ENCODE results near the gene APC2. TPM values are rescaled to one million over a fixed set of nuclear protein-coding genes. Genes with fewer than 3 reads are reported as not detected.

The APC2 gene
- total RNA-seq, 2 donors from 2014 or later, result 0.38 to 0.57 TPM

- H3K4me3 Mint-ChIP-seq, result no peak overlapping the region
- peaks cover 5% of the 10 kb centered on the region for H3K9me3 ChIP-seq (ENCODE audit: control insufficient read depth, low read length)
- H3K4me1 Mint-ChIP-seq, result peaks cover 3% of the 10 kb centered on the region
- 83 to 86% methylated on average over 8 of the region's 8 CpGs for WGBS, 2 experiments (ENCODE audit: insufficient coverage in 1 of 2, insufficient read length in 1 of 2)
- H3K27me3 ChIP-seq (ENCODE audit: control insufficient read depth, insufficient read depth, low read length, poor library complexity, severe bottlenecking), result peaks cover 16% of the 10 kb centered on the region
- H3K27ac ChIP-seq (ENCODE audit: low read depth, low read length), result no peak overlapping the region
- peaks cover under 1% of the 10 kb centered on the region for H3K4me1 ChIP-seq (ENCODE audit: control insufficient read depth, insufficient read depth, low read length)
- no peak overlapping the region for H3K4me3 ChIP-seq (ENCODE audit: low read length)
- H3K27me3 Mint-ChIP-seq (ENCODE audit: insufficient read depth), result peaks cover 53% of the 10 kb centered on the region
- H3K36me3 Mint-ChIP-seq (ENCODE audit: low read depth), result peaks cover 5% of the 10 kb centered on the region
- H3K9ac ChIP-seq (ENCODE audit: extremely low read depth, low read length, poor library complexity, severe bottlenecking), result no peak overlapping the region
- no peak for DNase-seq
- H3K36me3 ChIP-seq (ENCODE audit: control insufficient read depth, insufficient read depth, low read length), result no peaks in the 10 kb centered on the region
- no peak overlapping the region for H3K27ac Mint-ChIP-seq
- H3K9me3 Mint-ChIP-seq, result peaks cover 17% of the 10 kb centered on the region
- TF ChIP-seq, protein P1, sequence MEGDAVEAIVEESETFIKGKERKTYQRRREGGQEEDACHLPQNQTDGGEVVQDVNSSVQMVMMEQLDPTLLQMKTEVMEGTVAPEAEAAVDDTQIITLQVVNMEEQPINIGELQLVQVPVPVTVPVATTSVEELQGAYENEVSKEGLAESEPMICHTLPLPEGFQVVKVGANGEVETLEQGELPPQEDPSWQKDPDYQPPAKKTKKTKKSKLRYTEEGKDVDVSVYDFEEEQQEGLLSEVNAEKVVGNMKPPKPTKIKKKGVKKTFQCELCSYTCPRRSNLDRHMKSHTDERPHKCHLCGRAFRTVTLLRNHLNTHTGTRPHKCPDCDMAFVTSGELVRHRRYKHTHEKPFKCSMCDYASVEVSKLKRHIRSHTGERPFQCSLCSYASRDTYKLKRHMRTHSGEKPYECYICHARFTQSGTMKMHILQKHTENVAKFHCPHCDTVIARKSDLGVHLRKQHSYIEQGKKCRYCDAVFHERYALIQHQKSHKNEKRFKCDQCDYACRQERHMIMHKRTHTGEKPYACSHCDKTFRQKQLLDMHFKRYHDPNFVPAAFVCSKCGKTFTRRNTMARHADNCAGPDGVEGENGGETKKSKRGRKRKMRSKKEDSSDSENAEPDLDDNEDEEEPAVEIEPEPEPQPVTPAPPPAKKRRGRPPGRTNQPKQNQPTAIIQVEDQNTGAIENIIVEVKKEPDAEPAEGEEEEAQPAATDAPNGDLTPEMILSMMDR (conservative IDR thresholded peaks at IDR 0.05), result no peak
These were observed 55.1 kb downstream of the APC2 start for GRCh38 chr19:1505012-1505411.

DNA sequence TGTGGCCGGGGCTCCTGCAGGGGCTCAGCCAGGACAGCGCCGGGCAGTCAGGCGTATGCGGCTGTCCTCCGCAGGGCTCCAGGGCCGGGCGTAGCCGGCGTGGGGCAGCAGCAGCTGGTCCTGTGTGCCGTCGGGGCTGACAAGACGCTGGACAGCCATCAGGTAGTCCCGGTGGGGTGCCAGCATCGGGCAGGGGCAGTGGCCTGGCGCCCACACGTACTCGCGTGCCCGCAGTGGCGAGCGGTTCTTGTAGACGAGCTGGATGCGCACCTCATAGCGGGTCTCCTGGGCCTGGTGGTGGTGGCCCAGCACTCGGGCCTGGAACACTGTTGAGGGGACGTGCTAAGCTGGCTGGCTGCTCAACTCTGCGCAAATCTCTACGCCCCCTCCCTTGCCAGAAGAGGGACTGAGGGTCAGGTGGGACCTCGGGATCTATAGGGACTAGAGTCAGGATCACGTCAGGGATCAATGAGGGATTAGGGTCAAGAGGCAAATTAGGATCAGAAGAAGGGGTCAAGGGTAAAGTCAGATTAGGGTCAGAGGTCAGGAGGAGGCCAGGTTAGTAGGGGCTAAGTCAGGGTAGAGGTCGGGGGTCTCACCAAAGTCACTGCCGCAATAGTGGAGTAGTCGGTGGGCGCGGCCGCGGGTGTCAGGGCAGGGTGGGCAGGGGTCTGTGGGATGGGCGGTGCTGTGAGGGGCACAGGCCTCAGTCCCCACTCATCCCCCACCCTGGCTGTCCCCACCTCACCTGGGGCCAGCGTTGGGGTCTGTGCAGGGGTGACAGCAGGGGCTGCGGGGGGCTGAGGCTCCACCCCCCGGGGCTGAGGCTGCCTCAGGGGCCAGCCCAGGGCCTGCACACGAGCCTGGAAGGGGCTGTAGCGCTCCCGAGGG is 56.3 kb downstream of the APC2 start:
- Histone ChIP-seq H3K27me3 (ENCODE audit: control insufficient read depth, insufficient read depth, low read length, poor library complexity, severe bottlenecking) (peaks cover 18% of the 10 kb centered on the region), H3K36me3 (ENCODE audit: control insufficient read depth, insufficient read depth, low read length) (no peaks in the 10 kb centered on the region), H3K4me1 (ENCODE audit: control insufficient read depth, insufficient read depth, low read length) (peaks cover 7% of the 10 kb centered on the region), H3K9ac (ENCODE audit: extremely low read depth, low read length, poor library complexity, severe bottlenecking) (no peak overlapping the region), H3K4me3 (ENCODE audit: low read length) (no peak overlapping the region), H3K27ac (ENCODE audit: low read depth, low read length) (no peak overlapping the region), H3K9me3 (ENCODE audit: control insufficient read depth, low read length) (no peaks in the 10 kb centered on the region)
- H3K36me3 Mint-ChIP-seq (ENCODE audit: low read depth), result peaks cover 5% of the 10 kb centered on the region
- H3K27me3 Mint-ChIP-seq (ENCODE audit: insufficient read depth), result peaks cover 57% of the 10 kb centered on the region
- WGBS, 2 experiments (ENCODE audit: insufficient coverage in 1 of 2, insufficient read length in 1 of 2), result 91 to 93% methylated on average over 28 to 45 of the region's 45 CpGs
- no peak overlapping the region for H3K4me3 Mint-ChIP-seq
- TF ChIP-seq, protein P1 (conservative IDR thresholded peaks at IDR 0.05), result no peak
- no peak for DNase-seq
- no peak overlapping the region for H3K27ac Mint-ChIP-seq
- peaks cover 6% of the 10 kb centered on the region for H3K9me3 Mint-ChIP-seq
- H3K4me1 Mint-ChIP-seq, result peaks cover 3% of the 10 kb centered on the region

- no peaks in the 10 kb centered on the region for H3K9me3 ChIP-seq (ENCODE audit: control insufficient read depth, low read length)
- WGBS, 2 experiments (ENCODE audit: insufficient coverage in 1 of 2, insufficient read length in 1 of 2), result 79 to 93% methylated on average over 8 to 23 of the region's 23 CpGs
- Mint-ChIP-seq H3K9me3 (peaks cover 5% of the 10 kb centered on the region), H3K27me3 (ENCODE audit: insufficient read depth) (peaks cover 62% of the 10 kb centered on the region), H3K36me3 (ENCODE audit: low read depth) (peaks cover 5% of the 10 kb centered on the region), H3K4me1 (peaks cover 3% of the 10 kb centered on the region), H3K27ac (peak overlapping the region; percentile 98), H3K4me3 (peak overlapping the region; percentile 75)
- no peaks in the 10 kb centered on the region for H3K36me3 ChIP-seq (ENCODE audit: control insufficient read depth, insufficient read depth, low read length)
- TF ChIP-seq, protein P1 (conservative IDR thresholded peaks at IDR 0.05), result no peak
- peaks cover 28% of the 10 kb centered on the region for H3K27me3 ChIP-seq (ENCODE audit: control insufficient read depth, insufficient read depth, low read length, poor library complexity, severe bottlenecking)
- H3K4me1 ChIP-seq (ENCODE audit: control insufficient read depth, insufficient read depth, low read length), result peaks cover 7% of the 10 kb centered on the region
- peak overlapping the region; percentile 83 for H3K4me3 ChIP-seq (ENCODE audit: low read length)
- H3K27ac ChIP-seq (ENCODE audit: low read depth, low read length), result no peak overlapping the region
- no peak overlapping the region for H3K9ac ChIP-seq (ENCODE audit: extremely low read depth, low read length, poor library complexity, severe bottlenecking)
- no peak for DNase-seq
These were observed 57.3 kb downstream of the APC2 start for GRCh38 chr19:1507192-1507660.

Data from endodermal cell (in vitro differentiated cells).